T-helper 9 cell (primary cell): Measurements from ENCODE around the gene LURAP1L.

Experiments used
- DNase-seq: peaks from one replicate; pipeline ENCODE4 v3.0.0-alpha.2; 2020

LURAP1L gene

GRCh38 chr9:12813960-12814876 lies 39.4 kb downstream of the LURAP1L start:
- no peak for DNase-seq

GRCh38 chr9:12814877-12815237 lies 40.0 kb downstream of the LURAP1L start:
- DNase-seq = no peak

- DNase-seq = no peak
These were observed 41.1 kb downstream of the LURAP1L start for GRCh38 chr9:12815888-12816287.

- DNase-seq = no peak
These were observed 41.9 kb downstream of the LURAP1L start for GRCh38 chr9:12816656-12817101.

- no peak for DNase-seq
These were observed 42.9 kb downstream of the LURAP1L start for GRCh38 chr9:12817702-12818101.

- DNase-seq = no peak
These were observed 43.7 kb downstream of the LURAP1L start for GRCh38 chr9:12818431-12819000.

- no peak for DNase-seq
These were observed 44.8 kb downstream of the LURAP1L start for GRCh38 chr9:12819436-12820185.

- DNase-seq = no peak
These were observed 47.3 kb downstream of the LURAP1L start for GRCh38 chr9:12822111-12822510.

- no peak for DNase-seq
These were observed 52.2 kb downstream of the LURAP1L start for GRCh38 chr9:12826924-12827565.

- no peak for DNase-seq
These were observed 58.9 kb downstream of the LURAP1L start for GRCh38 chr9:12833701-12834100.

- no peak for DNase-seq
These were observed 63.7 kb downstream of the LURAP1L start for GRCh38 chr9:12838546-12838945.

GRCh38 chr9:12843735-12844134 lies 68.9 kb downstream of the LURAP1L start:
- no peak for DNase-seq

- DNase-seq = no peak
These were observed 71.2 kb downstream of the LURAP1L start for GRCh38 chr9:12846035-12846434.

- no peak for DNase-seq
These were observed 72.7 kb downstream of the LURAP1L start for GRCh38 chr9:12847561-12847960.

GRCh38 chr9:12849486-12850003 lies 74.7 kb downstream of the LURAP1L start:
- no peak for DNase-seq

GRCh38 chr9:12851341-12852090 lies 76.7 kb downstream of the LURAP1L start:
- no peak for DNase-seq

GRCh38 chr9:12853051-12853450 lies 78.2 kb downstream of the LURAP1L start:
- DNase-seq = no peak

- no peak for DNase-seq
These were observed 79.4 kb downstream of the LURAP1L start for GRCh38 chr9:12854221-12854620.

GRCh38 chr9:12855066-12855465 lies 80.2 kb downstream of the LURAP1L start:
- DNase-seq = no peak

- no peak for DNase-seq
These were observed 81.8 kb downstream of the LURAP1L start for GRCh38 chr9:12856603-12857002.

- no peak for DNase-seq
These were observed 85.0 kb downstream of the LURAP1L start for GRCh38 chr9:12859704-12860251.

- no peak for DNase-seq
These were observed 86.2 kb downstream of the LURAP1L start for GRCh38 chr9:12860998-12861397.
